Hepatocyte (in vitro differentiated cells): Measurements from ENCODE around the gene SARDH.

ENCODE experiments used
- CTCF ChIP-seq: fragments of 200-600 bp; sonication (generic); IDR thresholded peaks from 2 replicates; pipeline ENCODE4 v1.5.1; 2016; ENCODE audit warnings: antibody characterized with exemption, mild to moderate bottlenecking; ENCODE audit not compliant: poor library complexity
- EZH2 ChIP-seq: fragments of 200-600 bp; sonication (generic); IDR thresholded peaks from 2 replicates; pipeline ENCODE4 v1.6.1; 2016; ENCODE audit warnings: antibody characterized with exemption, mild to moderate bottlenecking, borderline replicate concordance
- EZH2phosphoT487 ChIP-seq: fragments of 200-600 bp; sonication (generic); IDR thresholded peaks from one replicate; pipeline ENCODE4 v1.6.1; 2018; ENCODE audit warnings: antibody characterized with exemption, mild to moderate bottlenecking, low read depth, moderate library complexity; ENCODE audit not compliant: unreplicated experiment, severe bottlenecking

- TF ChIP-seq EZH2phosphoT487 (no peak), CTCF (no peak), EZH2 (no peak)
Measured at GRCh38 chr9:133759946-133760345, 21.8 kb upstream of the SARDH start.
